ENCODE data around the gene DBI. TPM values are rescaled to one million over a fixed set of nuclear protein-coding genes. Genes with fewer than 3 reads are reported as not detected.

DBI gene
- total and polyA plus RNA-seq, 2 of the 13 experiments (the other 11 are each of a cell fraction or from before 2014, with no cell fraction given) = 330 to 659 TPM

GRCh38 chr2:119402106-119402505, 35.3 kb downstream of the DBI start (continued):
- TF ChIP-seq HNRNPLL (IDR thresholded peaks at IDR 0.05; ENCODE audit: low read depth, low read length, poor library complexity, severe bottlenecking) (no peak), ZNF704 (CRISPR knock-in tag; IDR thresholded peaks at IDR 0.05; ENCODE audit: borderline replicate concordance) (no peak), PCBP2 (optimal IDR thresholded peaks at IDR 0.05; ENCODE audit: low read depth, low read length, poor library complexity, severe bottlenecking) (no peak), ZNF83 (CRISPR knock-in tag; IDR thresholded peaks at IDR 0.05; ENCODE audit: borderline replicate concordance) (no peak)

DNA sequence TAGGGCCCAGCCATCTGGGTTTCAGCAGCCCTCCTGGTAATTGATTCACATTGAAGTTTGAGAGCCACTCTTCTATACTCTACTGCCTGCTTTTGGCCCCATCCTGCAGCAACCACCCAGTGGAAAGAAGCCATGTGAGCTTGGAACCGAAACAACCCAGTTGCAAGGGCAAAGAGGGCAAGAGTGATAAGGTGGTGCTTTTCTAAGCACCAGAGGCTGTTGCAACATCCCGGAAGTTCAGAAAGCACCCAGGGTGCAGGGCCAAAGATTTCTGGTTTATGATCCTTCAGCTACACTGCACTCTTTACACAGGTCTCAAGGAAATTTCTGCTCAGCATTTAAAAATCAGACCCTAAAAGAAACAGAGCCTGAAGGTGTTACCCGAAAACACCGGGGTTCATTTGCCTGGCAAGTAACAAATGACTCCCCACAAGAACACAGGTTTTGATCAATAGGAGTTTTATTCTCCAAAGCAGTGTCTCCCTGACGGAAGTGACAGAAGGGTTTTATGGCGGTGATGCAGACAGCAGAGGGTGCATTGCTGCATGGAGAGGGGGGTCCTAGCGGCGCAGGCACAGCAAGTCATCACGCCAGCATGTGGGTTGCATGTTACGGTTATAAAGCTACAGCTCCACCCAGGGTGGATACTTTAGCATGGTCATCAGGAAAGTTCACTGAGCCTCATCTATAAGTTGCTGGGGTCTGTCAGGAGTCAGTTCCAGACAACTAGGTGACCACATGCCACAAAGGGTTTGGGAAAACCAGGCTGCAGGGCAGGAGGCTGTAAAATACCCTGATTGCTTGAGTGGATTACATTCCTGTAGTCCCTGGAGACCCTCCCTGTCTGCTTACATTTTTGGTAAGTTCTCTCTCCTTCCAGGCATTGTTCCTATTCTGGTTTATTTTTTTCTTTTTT, 36.1 kb downstream of the DBI start:
- ATAC-seq (peak; percentile 32), DNase-seq (ENCODE audit: low spot score) (no peak), FAIRE-seq (peak; percentile 69)
- 66% methylated on average over 10 of the region's 10 CpGs for WGBS (ENCODE audit: low lambda C conversion rate)
- POLR2A ChIA-PET = interaction anchor here (1.2 kb wide), 1 partner anchor 35 kb away, joined by 3 read pairs; no protein-coding TSS in a partner anchor
- H2AFZ ChIP-seq (ENCODE audit: low read length) = no peak overlapping the region
- no peaks in the 10 kb centered on the region for H3K79me2 ChIP-seq (ENCODE audit: insufficient read depth, low read length)
- no peaks in the 10 kb centered on the region for H3K36me3 ChIP-seq (replicated peaks in 1 of 2; ENCODE audit: control insufficient read depth in 1 of 2, insufficient read depth in 2 of 2, low read length in 2 of 2)
- no peak overlapping the region for H3K27ac ChIP-seq (ENCODE audit: extremely low read length, insufficient read depth, low read length)
- H3K9me3 ChIP-seq (ENCODE audit: low read length) = no peaks in the 10 kb centered on the region
- BruUV-seq (replicated peaks) = no TSS peak
- CTCF ChIA-PET (ENCODE audit: low intra/inter-chr PET ratio, low total read pairs) = no interaction called here
- H3K4me2 ChIP-seq (ENCODE audit: low read depth, low read length) = peak overlapping the region; percentile 25; the same call in 1 of the 2 replicates
- peaks cover 19% of the 10 kb centered on the region for H3K4me1 ChIP-seq (ENCODE audit: insufficient read depth, low read length)
- H4K20me1 ChIP-seq (ENCODE audit: insufficient read depth, low read length) = no peaks in the 10 kb centered on the region
- no peak overlapping the region for H3K4me3 ChIP-seq (replicated peaks in 1 of 3; ENCODE audit: insufficient read depth in 1 of 3, low read depth in 2 of 3, low read length in 3 of 3)
- H3K9ac ChIP-seq (ENCODE audit: insufficient read depth, low read depth, low read length) = no peak overlapping the region
- in situ Hi-C loops (cut with HindIII; ENCODE audit: extremely low pct_ligation_motif_present, low pct_unique_long_range_greater_than_20kb) (no loop called here), intact Hi-C loops (cut with micrococcal nuclease; ENCODE audit: unreplicated experiment) (no loop called here)
- peaks cover 0 to 16% of the 10 kb centered on the region in 2 experiments; a peak in 3 of 5 replicates for H3K27me3 ChIP-seq (ENCODE audit: control insufficient read depth in 1 of 2, insufficient read depth in 2 of 2, low read length in 2 of 2)
- TF ChIP-seq HDAC2 (CRISPR knock-in tag; IDR thresholded peaks at IDR 0.05) = peak; percentile 65; the same call in 1 of the 2 replicates
- TF ChIP-seq MED1 (CRISPR knock-in tag; IDR thresholded peaks at IDR 0.05) = peak; percentile 57
- peak; percentile 83 for TF ChIP-seq HNF4A (CRISPR knock-in tag; IDR thresholded peaks at IDR 0.05)
- TF ChIP-seq MXI1 (IDR thresholded peaks at IDR 0.05; ENCODE audit: borderline replicate concordance, low read depth, low read length) = no peak
- TF ChIP-seq SOX13 (IDR thresholded peaks at IDR 0.05) = 0 out of 2 replicates have a peak, but pooled peaks have one; percentile 11
- TF ChIP-seq SOX13 (CRISPR knock-in tag; conservative IDR thresholded peaks at IDR 0.05 in 1 of 2, IDR thresholded peaks at IDR 0.05 in 1 of 2) = peak in 1 of 2 experiments; percentile 46; a peak in 1 of 4 replicates
- TF ChIP-seq, protein P1, sequence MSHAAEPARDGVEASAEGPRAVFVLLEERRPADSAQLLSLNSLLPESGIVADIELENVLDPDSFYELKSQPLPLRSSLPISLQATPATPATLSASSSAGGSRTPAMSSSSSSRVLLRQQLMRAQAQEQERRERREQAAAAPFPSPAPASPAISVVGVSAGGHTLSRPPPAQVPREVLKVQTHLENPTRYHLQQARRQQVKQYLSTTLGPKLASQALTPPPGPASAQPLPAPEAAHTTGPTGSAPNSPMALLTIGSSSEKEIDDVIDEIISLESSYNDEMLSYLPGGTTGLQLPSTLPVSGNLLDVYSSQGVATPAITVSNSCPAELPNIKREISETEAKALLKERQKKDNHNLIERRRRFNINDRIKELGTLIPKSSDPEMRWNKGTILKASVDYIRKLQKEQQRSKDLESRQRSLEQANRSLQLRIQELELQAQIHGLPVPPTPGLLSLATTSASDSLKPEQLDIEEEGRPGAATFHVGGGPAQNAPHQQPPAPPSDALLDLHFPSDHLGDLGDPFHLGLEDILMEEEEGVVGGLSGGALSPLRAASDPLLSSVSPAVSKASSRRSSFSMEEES (CRISPR knock-in tag; IDR thresholded peaks at IDR 0.05) = no peak
- TF ChIP-seq ZNF468 (CRISPR knock-in tag; IDR thresholded peaks at IDR 0.05) = no peak
- TF ChIP-seq, protein P2, sequence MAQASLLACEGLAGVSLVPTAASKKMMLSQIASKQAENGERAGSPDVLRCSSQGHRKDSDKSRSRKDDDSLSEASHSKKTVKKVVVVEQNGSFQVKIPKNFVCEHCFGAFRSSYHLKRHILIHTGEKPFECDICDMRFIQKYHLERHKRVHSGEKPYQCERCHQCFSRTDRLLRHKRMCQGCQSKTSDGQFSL (CRISPR knock-in tag; IDR thresholded peaks at IDR 0.05) = no peak
- TF ChIP-seq, protein P3, sequence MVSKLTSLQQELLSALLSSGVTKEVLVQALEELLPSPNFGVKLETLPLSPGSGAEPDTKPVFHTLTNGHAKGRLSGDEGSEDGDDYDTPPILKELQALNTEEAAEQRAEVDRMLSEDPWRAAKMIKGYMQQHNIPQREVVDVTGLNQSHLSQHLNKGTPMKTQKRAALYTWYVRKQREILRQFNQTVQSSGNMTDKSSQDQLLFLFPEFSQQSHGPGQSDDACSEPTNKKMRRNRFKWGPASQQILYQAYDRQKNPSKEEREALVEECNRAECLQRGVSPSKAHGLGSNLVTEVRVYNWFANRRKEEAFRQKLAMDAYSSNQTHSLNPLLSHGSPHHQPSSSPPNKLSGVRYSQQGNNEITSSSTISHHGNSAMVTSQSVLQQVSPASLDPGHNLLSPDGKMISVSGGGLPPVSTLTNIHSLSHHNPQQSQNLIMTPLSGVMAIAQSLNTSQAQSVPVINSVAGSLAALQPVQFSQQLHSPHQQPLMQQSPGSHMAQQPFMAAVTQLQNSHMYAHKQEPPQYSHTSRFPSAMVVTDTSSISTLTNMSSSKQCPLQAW (CRISPR knock-in tag; IDR thresholded peaks at IDR 0.05) = 0 out of 2 replicates have a peak, but pooled peaks have one; percentile 50
- TF ChIP-seq TARDBP (CRISPR knock-in tag; IDR thresholded peaks at IDR 0.05) = no peak
- 0 out of 2 replicates have a peak, but pooled peaks have one; percentile 31 for TF ChIP-seq ZMAT3 (CRISPR knock-in tag; conservative IDR thresholded peaks at IDR 0.05)
- peak; percentile 47 for TF ChIP-seq SAP130 (CRISPR knock-in tag; IDR thresholded peaks at IDR 0.05; ENCODE audit: low read depth)
- no peak for TF ChIP-seq ZNF263 (CRISPR knock-in tag; IDR thresholded peaks at IDR 0.05)

Data from HepG2 (cell line).